Panc1 (cell line): Measurements from ENCODE around the gene FKBP2. TPM values are rescaled to one million over a fixed set of nuclear protein-coding genes. Genes with fewer than 3 reads are reported as not detected.

Experiments
- ATAC-seq: fragments of 200-7000 bp; cut with Tn5 transposase; 2 replicates; pipeline ENCODE4 v1.9.1; 2020; ENCODE audit warnings: mild to moderate bottlenecking, moderate library complexity
- BruUV-seq: library from RNA; stranded (reverse); fragments of 400-500 nt; replicated peaks from 2 replicates; lab custom pipeline; 2021; lab: Mats Ljungman, UMichigan
- CTCF ChIA-PET: fragments of 300-600 bp; sonication (Branson Sonifier 250); formaldehyde crosslinking; loops from one replicate; lab custom pipeline; 2022; ENCODE audit warnings: antibody characterized with exemption; lab: Charles Lee
- POLR2A ChIA-PET: fragments of 300-600 bp; sonication (Branson Sonifier 250); formaldehyde crosslinking; loops from one replicate; lab custom pipeline; 2022; ENCODE audit warnings: antibody characterized with exemption; lab: Charles Lee
- DNase-seq: peaks from one replicate; pipeline ENCODE4 v3.0.0-alpha.2; 2010; ENCODE audit warnings: low read depth, low spot score
- H3K27ac ChIP-seq: 2 replicates; pipeline ENCODE4 v1.5.1; 2011; ENCODE audit warnings: mild to moderate bottlenecking, low read length, inconsistent platforms
- H3K27me3 ChIP-seq: fragments of 200-500 bp; sonication (Bioruptor generic); 2 replicates; pipeline ENCODE4 v1.6.0; 2014; ENCODE audit warnings: low read length, inconsistent platforms; ENCODE audit not compliant: control insufficient read depth, insufficient read depth
- H3K36me3 ChIP-seq: fragments of 200-500 bp; sonication (Bioruptor generic); 2 replicates; pipeline ENCODE4 v1.5.1; 2014; ENCODE audit warnings: inconsistent platforms, mild to moderate bottlenecking, low read length, moderate library complexity; ENCODE audit not compliant: control insufficient read depth, insufficient read depth
- H3K4me1 ChIP-seq: 2 replicates; pipeline ENCODE4 v1.5.1; 2011; ENCODE audit warnings: inconsistent platforms, mild to moderate bottlenecking, low read length, moderate library complexity; ENCODE audit not compliant: control insufficient read depth, insufficient read depth
- H3K4me3 ChIP-seq, 2 experiments: 2 replicates each; pipeline ENCODE4 v1.5.1; 2011 to 2012; ENCODE audit warnings: low read depth in 2 of 2, low read length in 2 of 2, mild to moderate bottlenecking in 2 of 2, inconsistent platforms in 1 of 2, moderate library complexity in 1 of 2
- H3K9me3 ChIP-seq: fragments of 200-500 bp; sonication (Bioruptor generic); 2 replicates; pipeline ENCODE4 v1.5.1; 2014; ENCODE audit warnings: low read depth, mild to moderate bottlenecking, inconsistent platforms, low read length, moderate library complexity; ENCODE audit not compliant: control insufficient read depth, insufficient read depth
- CTCF ChIP-seq: fragments of 450-650 bp; IDR thresholded peaks from 2 replicates; pipeline ENCODE4 v1.5.1; 2017; ENCODE audit warnings: mild to moderate bottlenecking
- POLR2AphosphoS5 ChIP-seq: IDR thresholded peaks from 2 replicates; pipeline ENCODE4 v1.6.1; 2012; ENCODE audit warnings: mild to moderate bottlenecking, low read depth, low read length, moderate library complexity
- REST ChIP-seq, 2 experiments: IDR thresholded peaks; 2 replicates each; pipeline ENCODE4 v1.6.1; 2011 to 2012; ENCODE audit warnings: low read depth in 2 of 2, control low read depth in 1 of 2, low read length in 1 of 2, mild to moderate bottlenecking in 1 of 2, moderate library complexity in 1 of 2; ENCODE audit not compliant: insufficient read depth in 1 of 2
- SIN3A ChIP-seq: IDR thresholded peaks from 2 replicates; pipeline ENCODE4 v1.6.1; 2012; ENCODE audit warnings: low read depth, mild to moderate bottlenecking, low read length, moderate library complexity, borderline replicate concordance; ENCODE audit not compliant: insufficient read depth
- TCF7L2 ChIP-seq: IDR thresholded peaks from 2 replicates; pipeline ENCODE4 v1.6.1; 2011; ENCODE audit warnings: mild to moderate bottlenecking, low read depth, low read length, inconsistent platforms
- in situ Hi-C: cut with HindIII; loops from 2 replicates; pipeline ENCODE4 v1.10.0; 2016; ENCODE audit warnings: low sequenced_read_pairs, low pct_unique_long_range_greater_than_20kb
- intact Hi-C: fragments of 100-400 bp; cut with micrococcal nuclease; formaldehyde crosslinking; loops from one replicate; pipeline ENCODE4 v1.10.0; 2022; ENCODE audit not compliant: unreplicated experiment
- total RNA-seq: library from RNA; stranded (reverse); gene quantifications from one replicate; pipeline ENCODE4 v1.2.1, GENCODE V29; 2021; ENCODE audit not compliant: unreplicated experiment

The FKBP2 gene
- total RNA-seq, 1 experiment from 2014 or later: 71.8 TPM

- intact Hi-C loops: no loop called here
Measured at GRCh38 chr11:64260147-64260708, 19.3 kb downstream of the FKBP2 start.

GRCh38 chr11:64261556-64262080, 20.7 kb downstream of the FKBP2 start:
- intact Hi-C loops: no loop called here
- no TSS peak for BruUV-seq
- in situ Hi-C loops: no loop called here
- ATAC-seq: no peak
- no peaks in the 10 kb centered on the region for H3K36me3 ChIP-seq
- H3K4me3 ChIP-seq: no peak overlapping the region
- no peaks in the 10 kb centered on the region for H3K27me3 ChIP-seq
- no peak for DNase-seq
- POLR2A ChIA-PET: no interaction called here
- TF ChIP-seq REST (IDR thresholded peaks at IDR 0.05; ENCODE audit: insufficient read depth in 1 of 2, low read depth in 2 of 2, low read length in 1 of 2) (no peak), CTCF (no peak), SIN3A (no peak), TCF7L2 (no peak), POLR2AphosphoS5 (no peak)
- H3K9me3 ChIP-seq: no peaks in the 10 kb centered on the region
- H3K27ac ChIP-seq: no peak overlapping the region
- CTCF ChIA-PET: no interaction called here
- peaks cover 3% of the 10 kb centered on the region; the same call in 1 of the 2 replicates for H3K4me1 ChIP-seq

More at GRCh38 chr11:64260147-64260708, 19.3 kb downstream of the FKBP2 start:
- no peaks in the 10 kb centered on the region for H3K27me3 ChIP-seq
- ATAC-seq: no peak
- in situ Hi-C loops: no loop called here
- BruUV-seq: no TSS peak
- H3K9me3 ChIP-seq: no peaks in the 10 kb centered on the region
- no peaks in the 10 kb centered on the region; the same call in 1 of the 2 replicates for H3K36me3 ChIP-seq
- DNase-seq: no peak
- ChIA-PET POLR2A (no interaction called here), CTCF (no interaction called here)
- H3K4me3 ChIP-seq: no peak overlapping the region
- TF ChIP-seq CTCF: no peak
- no peak for TF ChIP-seq TCF7L2
- no peak for TF ChIP-seq SIN3A
- H3K27ac ChIP-seq: no peak overlapping the region
- H3K4me1 ChIP-seq: peaks cover 3% of the 10 kb centered on the region; the same call in 1 of the 2 replicates
